AG08396 (cell line): Measurements from ENCODE around the gene KRT75.
"Not testable (repeated sequence)": the region's sequence is repeated elsewhere in the genome, so short reads cannot be mapped to it uniquely, and the experiment has no call there.

Experiments used
- DNase-seq: peaks from one replicate; pipeline ENCODE4 v3.0.0; 2012; ENCODE audit warnings: low spot score, mixed read lengths

The KRT75 gene

DNA sequence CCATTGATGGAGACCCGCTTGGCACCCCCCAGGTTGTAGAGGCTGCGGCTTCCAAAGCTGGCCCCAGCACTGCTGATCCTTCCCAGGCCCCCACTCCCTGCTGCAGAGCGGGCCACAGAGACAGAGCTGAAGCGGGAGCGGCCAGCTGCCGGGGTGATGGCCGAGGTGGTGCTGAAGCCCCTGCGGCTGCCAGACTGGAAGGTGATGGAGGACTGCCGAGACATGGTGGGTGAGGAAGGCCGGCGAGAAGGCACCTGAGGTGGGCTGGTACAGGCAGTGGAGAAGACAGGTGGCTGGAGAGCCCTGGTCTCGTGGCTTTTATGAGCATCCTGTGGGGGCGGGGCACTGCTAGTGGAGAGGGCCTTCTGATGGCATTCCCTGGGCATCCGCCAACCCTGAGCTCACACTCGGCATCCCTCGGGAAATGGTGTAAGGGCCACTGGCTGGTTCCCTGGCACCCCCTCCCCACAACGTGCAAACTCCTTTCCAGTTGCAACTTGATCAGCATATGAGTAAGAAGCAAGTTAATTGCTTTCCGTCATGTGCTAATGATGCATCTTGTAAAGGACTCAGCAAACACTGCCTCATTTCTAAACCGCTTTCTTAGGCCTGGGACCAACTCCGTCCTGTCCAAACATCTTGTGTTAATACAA is at the start of gene KRT75:
TSS of gene KRT75 (minus strand) at position 291 of the 653 bp plus-strand sequence. CDS start at position 224, 67 bp downstream.
- DNase-seq = no peak

- no peak for DNase-seq
Measured at GRCh38 chr12:52480073-52480472, 45.9 kb upstream of the KRT75 start.

GRCh38 chr12:52477651-52478050 is 43.5 kb upstream of the KRT75 start:
- DNase-seq = no peak

DNA sequence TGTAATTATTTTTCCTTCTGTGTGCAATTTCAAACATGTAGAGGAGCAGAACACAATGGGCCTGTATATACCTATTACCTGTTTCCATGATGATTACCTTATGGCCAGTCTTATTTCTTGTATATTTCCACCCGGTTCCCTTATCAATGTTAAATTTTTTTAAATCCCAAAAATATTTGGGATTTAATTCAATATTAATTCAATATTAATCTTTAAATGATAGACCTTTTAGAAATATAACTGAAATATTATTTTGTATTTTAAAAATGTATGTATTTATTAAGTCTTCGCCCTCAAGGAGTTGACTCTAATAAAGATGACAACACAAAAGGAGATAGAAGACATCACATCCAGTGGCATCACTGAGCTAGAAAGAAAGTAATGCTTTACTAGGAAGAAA is 40.0 kb upstream of the KRT75 start:
- no peak for DNase-seq

GRCh38 chr12:52473768-52474167 is 39.6 kb upstream of the KRT75 start, which contains the start of gene KRT6C:
Gene KRT6C (minus strand): TSS chr12:52473805. CDS start chr12:52473737, 68 bp downstream.
- no peak for DNase-seq

GRCh38 chr12:52469853-52470252 is 35.7 kb upstream of the KRT75 start:
- DNase-seq = no peak

GRCh38 chr12:52464897-52465296 is 30.7 kb upstream of the KRT75 start:
- no peak for DNase-seq

DNA sequence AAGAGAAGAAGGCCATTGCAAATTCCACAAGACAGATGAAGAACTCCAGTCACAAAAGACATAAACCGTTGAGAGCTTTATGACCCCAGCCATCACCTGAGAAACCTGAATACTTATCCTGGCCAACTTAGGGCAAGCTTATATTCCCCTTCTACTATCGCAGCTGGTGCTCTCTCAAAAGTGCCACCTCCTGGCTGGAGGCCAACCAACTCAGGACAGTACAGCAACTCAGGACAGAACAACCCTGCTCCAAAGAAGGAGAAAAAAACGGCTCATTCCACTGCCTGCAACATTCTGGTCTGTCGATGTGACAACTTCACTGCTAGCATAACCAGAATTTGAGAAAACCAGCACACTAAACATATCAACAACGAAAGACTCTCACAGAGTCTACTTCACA is 27.5 kb upstream of the KRT75 start:
- DNase-seq = no peak

- no peak for DNase-seq
Measured at GRCh38 chr12:52458861-52459260, 24.7 kb upstream of the KRT75 start.

GRCh38 chr12:52455821-52456220 is 21.6 kb upstream of the KRT75 start:
- no peak for DNase-seq

DNA sequence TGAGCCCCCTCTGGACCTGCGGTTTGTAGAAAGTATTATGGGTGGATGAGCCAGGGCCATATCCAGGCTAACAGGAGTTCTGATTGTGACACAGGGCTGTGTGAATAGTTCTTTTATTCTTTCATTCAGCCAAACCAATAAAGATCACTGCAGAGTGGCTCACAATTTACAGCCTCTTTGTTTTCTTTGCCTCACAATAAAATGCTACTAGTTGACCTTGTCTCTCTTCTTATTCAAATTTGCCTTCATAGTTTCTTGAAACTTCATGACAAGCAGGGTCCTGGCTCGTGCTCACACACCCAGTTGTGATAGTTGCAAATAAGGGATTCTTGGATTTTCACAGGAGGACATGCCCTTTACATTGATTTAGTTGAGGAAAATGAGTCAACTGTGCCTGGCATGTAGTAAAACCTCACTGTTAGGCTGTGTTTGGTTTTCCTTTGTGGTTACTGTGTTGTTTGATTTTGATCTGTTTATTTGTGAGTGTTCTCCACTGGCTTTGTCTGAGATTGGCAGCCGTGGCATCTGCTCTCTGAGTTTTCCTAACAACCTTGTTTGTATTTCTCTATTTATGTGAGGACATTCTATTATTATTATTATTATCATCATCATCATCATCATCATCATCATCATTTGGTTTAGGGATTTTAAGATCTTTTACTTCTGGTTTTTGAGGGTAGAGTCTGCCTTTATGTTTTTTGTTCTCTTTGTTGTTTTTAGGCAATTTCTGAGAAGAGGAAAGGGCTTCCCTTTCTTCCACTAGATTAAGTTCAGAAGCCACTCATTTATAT is 20.4 kb upstream of the KRT75 start:
- DNase-seq = no peak

DNA sequence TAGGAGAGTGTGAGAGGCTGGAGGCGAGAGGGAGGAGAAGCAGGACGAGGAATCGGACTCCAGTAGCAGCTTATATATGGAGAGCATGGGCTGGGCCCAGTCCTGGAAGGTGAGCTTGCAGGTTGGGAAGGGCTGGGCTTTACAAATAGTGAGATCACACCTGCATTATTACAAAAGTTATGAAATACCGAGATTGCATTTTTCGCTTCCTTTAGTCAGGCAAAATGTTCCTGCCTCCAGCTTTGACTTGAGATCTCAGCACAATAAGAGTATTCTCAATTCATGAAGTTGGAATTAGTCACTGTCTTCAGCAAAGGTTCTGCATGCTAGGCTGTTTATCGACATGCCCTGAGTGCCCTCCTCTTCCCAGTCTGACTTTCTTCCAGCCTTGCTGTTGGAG is 17.9 kb upstream of the KRT75 start, which contains the start of gene KRT6B:
TSS of gene KRT6B (minus strand) at position 46 of the 400 bp plus-strand sequence. CDS start 68 bp downstream, outside the sequence.
- no peak for DNase-seq

DNA sequence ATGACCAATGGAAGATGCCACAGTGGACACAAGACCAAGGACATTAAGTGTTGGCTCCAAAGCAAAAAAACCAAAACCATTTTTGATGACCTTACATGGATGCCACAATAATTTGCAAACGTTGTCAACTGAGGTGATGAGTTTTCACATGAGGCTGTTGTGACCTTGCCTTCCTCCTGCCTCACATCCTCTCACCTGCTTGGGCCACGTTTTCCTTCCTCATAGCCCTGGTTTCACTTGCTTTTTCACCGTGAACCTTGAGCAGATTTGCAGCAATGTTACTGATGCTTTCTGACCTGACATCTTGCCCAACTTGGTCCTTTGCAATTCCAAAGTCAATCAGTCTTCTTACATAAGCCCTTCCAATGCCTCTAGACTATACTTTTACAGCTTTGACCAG is 14.1 kb upstream of the KRT75 start:
- no peak for DNase-seq

- not testable (repeated sequence) for DNase-seq
Measured at GRCh38 chr12:52447196-52447595, 13.0 kb upstream of the KRT75 start.

DNA sequence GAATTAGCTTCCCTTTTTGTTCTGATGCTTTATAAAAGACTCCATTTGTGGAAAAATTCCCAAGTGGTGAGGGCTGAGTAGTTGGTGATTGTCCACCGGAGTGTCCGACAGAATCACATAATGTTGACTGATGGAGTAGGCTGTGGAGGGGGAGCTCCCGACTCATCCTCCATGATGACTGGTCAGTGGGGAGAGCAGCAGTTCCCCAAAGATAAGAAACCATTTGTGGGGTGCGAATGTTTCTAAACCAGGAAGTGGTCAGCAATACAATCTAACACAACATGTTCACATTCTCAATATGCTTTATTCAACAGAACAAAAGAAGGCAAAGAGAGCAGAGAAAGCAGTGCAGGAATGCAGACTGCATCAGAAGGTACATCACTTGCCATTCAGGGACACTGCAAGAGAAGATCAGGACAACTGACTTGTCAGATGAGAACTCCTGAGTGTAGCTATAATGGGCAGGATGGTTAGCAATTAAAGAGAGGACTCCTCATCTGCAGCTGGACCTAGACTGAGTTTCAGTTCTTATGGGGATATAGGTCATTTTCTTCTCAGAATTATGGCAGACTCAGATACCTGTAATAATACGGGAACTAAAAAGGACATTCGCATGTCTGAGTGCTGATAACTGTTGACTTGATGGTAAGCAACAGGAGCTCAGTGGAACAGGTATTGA is 12.3 kb upstream of the KRT75 start:
- no peak for DNase-seq

GRCh38 chr12:52445876-52446275 is 11.7 kb upstream of the KRT75 start:
- no peak for DNase-seq

DNA sequence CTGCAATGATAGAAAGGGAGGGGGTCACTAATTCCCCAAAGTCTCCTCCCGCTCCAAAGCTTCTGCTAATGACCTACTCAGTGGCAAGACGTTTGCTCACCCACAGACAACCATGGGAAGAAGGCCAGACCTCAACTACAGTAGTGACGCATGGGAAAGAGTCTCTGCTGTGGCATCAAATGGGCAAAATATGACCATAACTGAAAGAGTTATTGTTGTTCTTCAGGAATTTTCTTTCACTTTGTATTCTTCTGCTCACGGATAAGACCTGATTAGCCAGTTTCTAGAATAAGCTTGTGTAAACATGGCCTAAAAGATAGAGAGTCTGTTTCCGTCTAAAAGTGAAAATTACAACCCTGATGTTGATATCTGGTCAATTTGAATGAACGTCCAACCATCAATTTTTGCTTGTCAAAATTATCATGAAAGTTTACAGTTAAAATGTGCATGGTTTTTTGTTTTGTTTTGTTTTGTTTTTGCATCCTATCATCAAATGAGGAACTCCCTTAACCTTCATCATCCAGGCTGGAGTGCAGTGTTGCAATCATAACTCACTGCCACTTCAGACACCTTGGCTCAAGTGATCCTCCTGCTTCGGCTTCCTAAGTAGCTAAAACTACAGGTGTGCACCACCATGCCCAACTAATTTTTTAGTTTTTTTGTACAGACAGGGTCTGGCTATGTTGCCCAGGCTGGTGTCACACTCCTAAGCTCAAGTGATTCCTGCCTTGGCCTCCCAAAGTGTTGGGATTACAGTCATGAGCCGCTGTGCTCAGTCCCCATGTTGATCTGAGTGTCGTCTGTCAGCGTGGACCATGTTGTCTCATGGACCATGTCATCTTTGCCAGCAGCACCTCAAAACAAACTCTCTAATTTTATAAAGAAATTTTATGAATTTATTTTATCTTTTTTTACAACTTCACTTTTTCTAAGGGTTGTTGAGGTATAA is 10.8 kb upstream of the KRT75 start:
- no peak for DNase-seq

- DNase-seq = no peak
Measured at GRCh38 chr12:52443966-52444365, 9.8 kb upstream of the KRT75 start.

DNA sequence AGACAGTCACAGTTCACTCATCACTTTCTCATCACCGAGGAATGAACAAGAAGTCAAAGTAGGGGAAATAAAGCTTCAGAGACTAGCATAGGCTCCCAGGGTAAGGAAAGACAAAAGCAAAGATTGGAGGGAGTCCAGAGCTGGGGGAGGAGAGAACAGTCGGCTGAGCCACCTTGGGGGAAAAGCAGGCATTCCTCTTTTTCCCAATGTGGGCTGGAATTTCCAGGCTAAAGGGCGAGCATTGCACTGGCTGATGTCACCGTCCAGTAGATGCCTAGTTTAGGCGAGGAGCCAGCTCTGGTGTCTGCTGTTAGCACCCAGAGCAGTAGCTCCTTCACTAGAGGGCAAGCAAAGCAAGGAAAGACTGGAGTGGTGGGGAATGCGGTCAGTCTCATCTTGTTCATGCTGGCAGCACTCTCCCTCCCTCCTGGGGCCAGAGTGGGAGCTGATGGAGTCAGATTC is 8.5 kb upstream of the KRT75 start:
- DNase-seq = peak; percentile 39

DNA sequence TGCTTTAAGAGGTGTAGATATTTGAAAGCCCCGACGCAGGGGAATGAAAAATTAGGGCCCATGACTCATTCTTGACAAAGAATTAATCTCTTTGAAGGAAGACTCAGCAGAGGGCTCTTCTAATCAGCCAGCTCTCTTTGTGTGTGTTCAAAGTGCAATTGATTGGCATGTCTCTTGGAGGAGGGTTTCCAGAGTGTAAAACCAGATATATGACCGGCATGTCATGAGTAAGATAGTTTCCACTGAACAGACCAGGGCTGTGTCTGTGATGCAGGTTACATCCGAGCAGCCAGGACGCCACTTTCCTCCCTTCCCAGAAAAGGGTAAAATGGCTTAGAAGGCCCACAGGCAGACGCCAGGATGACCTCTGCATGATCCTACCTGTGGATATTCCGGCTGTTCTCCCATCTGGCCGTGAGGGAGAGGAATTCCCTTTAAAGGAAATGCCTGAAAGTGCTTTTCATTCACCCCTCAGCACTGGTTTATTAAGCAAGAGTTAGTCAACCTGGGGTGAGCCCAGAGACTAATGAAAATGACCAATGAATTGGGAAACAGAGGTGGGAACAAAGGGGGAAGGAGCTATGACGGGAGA is 7.2 kb upstream of the KRT75 start:
- DNase-seq = no peak

GRCh38 chr12:52440821-52441319 is 6.7 kb upstream of the KRT75 start:
- DNase-seq = no peak
